Fibroblast of lung (primary cell): ENCODE measurements around the gene TRMT2A. TPM values are rescaled to one million over a fixed set of nuclear protein-coding genes. Genes with fewer than 3 reads are reported as not detected.

Experiments used
- DNase-seq, 2 donors: peaks; one replicate each; pipeline versions ENCODE4 v3.0.0 to v3.0.0-alpha.2; 2010; ENCODE audit warnings: low read depth in 2 of 2
- H2AFZ ChIP-seq: 2 replicates; pipeline ENCODE4 v1.5.1; 2012; ENCODE audit warnings: low read length, control low read depth, inconsistent platforms
- H3K27ac ChIP-seq: 2 replicates; pipeline ENCODE4 v1.5.1; 2011; ENCODE audit warnings: low read length, control low read depth; ENCODE audit not compliant: insufficient read depth
- H3K27me3 ChIP-seq: 2 replicates; pipeline ENCODE4 v1.5.1; 2011; ENCODE audit warnings: mild to moderate bottlenecking, low read length; ENCODE audit not compliant: control insufficient read depth, insufficient read depth
- H3K36me3 ChIP-seq: 2 replicates; pipeline ENCODE4 v1.5.1; 2011; ENCODE audit warnings: low read length; ENCODE audit not compliant: control insufficient read depth, insufficient read depth
- H3K4me1 ChIP-seq: 2 replicates; pipeline ENCODE4 v1.5.1; 2011; ENCODE audit warnings: low read length; ENCODE audit not compliant: control insufficient read depth, insufficient read depth; ENCODE audit errors: extremely low read depth
- H3K4me2 ChIP-seq: 2 replicates; pipeline ENCODE4 v1.5.1; 2011; ENCODE audit warnings: low read length, control low read depth; ENCODE audit not compliant: insufficient read depth; ENCODE audit errors: extremely low read depth
- H3K4me3 ChIP-seq, 4 experiments: fragments of 200-600 bp in 1 of 4; sonication (generic) in 1 of 4; replicated peaks in 1 of 4; 2 replicates each; pipeline ENCODE4 v1.5.1; 2011 to 2016; ENCODE audit warnings: low read length in 4 of 4, low read depth in 3 of 4, mild to moderate bottlenecking in 3 of 4, control low read depth in 2 of 4, inconsistent platforms in 1 of 4, mixed read lengths in 1 of 4; ENCODE audit not compliant: insufficient read depth in 1 of 4; ENCODE audit errors: control extremely low read depth in 1 of 4
- H3K79me2 ChIP-seq: 2 replicates; pipeline ENCODE4 v1.5.1; 2012; ENCODE audit warnings: mild to moderate bottlenecking, low read length, inconsistent platforms; ENCODE audit not compliant: control insufficient read depth, insufficient read depth
- H3K9ac ChIP-seq: 2 replicates; pipeline ENCODE4 v1.5.1; 2011; ENCODE audit warnings: mild to moderate bottlenecking, low read length, control low read depth; ENCODE audit not compliant: insufficient read depth
- H3K9me3 ChIP-seq: 2 replicates; pipeline ENCODE4 v1.5.1; 2012; ENCODE audit warnings: low read depth, low read length; ENCODE audit not compliant: control insufficient read depth, insufficient read depth
- H4K20me1 ChIP-seq: 2 replicates; pipeline ENCODE4 v1.5.1; 2011; ENCODE audit warnings: low read length; ENCODE audit not compliant: control insufficient read depth, insufficient read depth; ENCODE audit errors: extremely low read depth
- CTCF ChIP-seq, 2 donors: IDR thresholded peaks in 1 of 2; conservative IDR thresholded peaks in 1 of 2; 1 replicate in 1 of 2; 2 replicates in 1 of 2; pipeline ENCODE4 v1.5.1; 2011 to 2012; ENCODE audit warnings: low read length in 2 of 2, control low read depth in 1 of 2, inconsistent platforms in 1 of 2, low read depth in 1 of 2, mild to moderate bottlenecking in 1 of 2
- EZH2 ChIP-seq: IDR thresholded peaks from 2 replicates; pipeline ENCODE4 v1.5.1; 2012; ENCODE audit warnings: low read length, control low read depth, mild to moderate bottlenecking; ENCODE audit errors: missing control alignments
- polyA plus RNA-seq, 2 donors: library from polyadenylated mRNA; depleted of rRNA in 1 of 2; stranded (reverse) in 1 of 2; unstranded in 1 of 2; fragments of >200 nt; gene quantifications; 2 replicates each; pipeline ENCODE4 v1.2.1, GENCODE V29; 2011 to 2012; ENCODE audit warnings: missing spikeins in 1 of 2
- total RNA-seq: library from RNA; depleted of rRNA; stranded (reverse); fragments of >200 nt; gene quantifications from 2 replicates; pipeline ENCODE4 v1.2.1, GENCODE V29; 2014

TRMT2A gene
- total and polyA plus RNA-seq, 2 donors (not counting 1 experiment from before 2014, with no cell fraction given): 13.5 to 52.2 TPM

GRCh38 chr22:20129747-20130014, 12.7 kb upstream of the TRMT2A start:
- Histone ChIP-seq H3K9me3 (no peaks in the 10 kb centered on the region), H3K27me3 (no peaks in the 10 kb centered on the region), H3K27ac (no peak overlapping the region), H3K4me1 (peaks cover 5% of the 10 kb centered on the region), H4K20me1 (no peaks in the 10 kb centered on the region), H3K9ac (no peak overlapping the region), H3K4me3 (no peak overlapping the region), H2AFZ (no peak overlapping the region), H3K36me3 (peaks cover 12% of the 10 kb centered on the region), H3K4me2 (no peak overlapping the region), H3K79me2 (peaks cover 26% of the 10 kb centered on the region)
- no peak for DNase-seq
- no peak for TF ChIP-seq EZH2
- TF ChIP-seq CTCF (conservative IDR thresholded peaks at IDR 0.05 in 1 of 2, IDR thresholded peaks at IDR 0.05 in 1 of 2; ENCODE audit: low read depth in 1 of 2, low read length in 2 of 2): no peak

GRCh38 chr22:20128902-20129746, 12.1 kb upstream of the TRMT2A start:
- Histone ChIP-seq H3K36me3 (peaks cover 14% of the 10 kb centered on the region), H3K79me2 (peaks cover 23% of the 10 kb centered on the region), H3K4me1 (peaks cover 5% of the 10 kb centered on the region), H3K27me3 (no peaks in the 10 kb centered on the region), H3K4me2 (no peak overlapping the region), H3K9me3 (no peaks in the 10 kb centered on the region), H3K9ac (no peak overlapping the region), H3K27ac (no peak overlapping the region), H3K4me3 (no peak overlapping the region), H4K20me1 (no peaks in the 10 kb centered on the region), H2AFZ (no peak overlapping the region)
- peak in 1 of 2 donors; percentile 26 for DNase-seq
- TF ChIP-seq EZH2: no peak
- TF ChIP-seq CTCF (conservative IDR thresholded peaks at IDR 0.05 in 1 of 2, IDR thresholded peaks at IDR 0.05 in 1 of 2; ENCODE audit: low read depth in 1 of 2, low read length in 2 of 2): peak; percentile 20 to 39

DNA sequence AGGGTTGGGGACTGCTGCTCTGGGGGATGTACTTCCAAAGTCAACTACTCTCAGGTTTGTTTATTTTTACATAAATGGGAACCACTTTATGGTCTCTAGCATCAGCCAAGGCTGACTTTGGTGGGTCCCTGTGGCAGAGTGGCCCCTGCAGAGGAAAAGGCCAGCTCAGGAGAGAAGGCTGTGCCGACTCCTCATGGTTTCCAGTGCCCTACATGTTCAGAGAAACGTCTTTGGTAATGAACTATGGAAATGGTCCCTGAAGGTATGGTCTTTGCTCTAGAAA, 11.5 kb upstream of the TRMT2A start:
- Histone ChIP-seq H4K20me1 (no peaks in the 10 kb centered on the region), H3K4me3 (no peak overlapping the region), H2AFZ (no peak overlapping the region), H3K79me2 (peaks cover 21% of the 10 kb centered on the region), H3K27me3 (no peaks in the 10 kb centered on the region), H3K27ac (no peak overlapping the region), H3K36me3 (peaks cover 19% of the 10 kb centered on the region), H3K9me3 (no peaks in the 10 kb centered on the region), H3K4me2 (no peak overlapping the region), H3K9ac (no peak overlapping the region), H3K4me1 (peaks cover 5% of the 10 kb centered on the region)
- no peak for DNase-seq
- TF ChIP-seq EZH2 (no peak), CTCF (conservative IDR thresholded peaks at IDR 0.05 in 1 of 2, IDR thresholded peaks at IDR 0.05 in 1 of 2; ENCODE audit: low read depth in 1 of 2, low read length in 2 of 2) (no peak)
